ENCODE measurements around the gene RUVBL1.

DNA sequence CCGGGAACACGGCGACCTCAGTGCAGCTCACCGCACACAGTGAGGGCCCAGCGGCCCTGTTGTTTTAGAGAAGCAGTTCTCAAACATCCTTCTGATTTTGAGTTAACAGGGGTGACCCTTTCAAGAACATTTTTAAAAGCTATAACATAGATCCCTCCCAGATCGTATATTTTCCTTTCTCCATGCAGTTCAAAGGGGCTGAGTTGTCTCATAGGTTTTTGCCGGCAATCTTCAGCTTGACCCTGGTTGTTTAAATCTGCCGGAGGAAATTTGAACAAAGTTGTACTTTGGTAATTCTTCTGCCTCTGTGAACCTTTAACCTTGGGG is 44.0 kb upstream of the RUVBL1 start:
- TF ChIP-seq, protein P1, sequence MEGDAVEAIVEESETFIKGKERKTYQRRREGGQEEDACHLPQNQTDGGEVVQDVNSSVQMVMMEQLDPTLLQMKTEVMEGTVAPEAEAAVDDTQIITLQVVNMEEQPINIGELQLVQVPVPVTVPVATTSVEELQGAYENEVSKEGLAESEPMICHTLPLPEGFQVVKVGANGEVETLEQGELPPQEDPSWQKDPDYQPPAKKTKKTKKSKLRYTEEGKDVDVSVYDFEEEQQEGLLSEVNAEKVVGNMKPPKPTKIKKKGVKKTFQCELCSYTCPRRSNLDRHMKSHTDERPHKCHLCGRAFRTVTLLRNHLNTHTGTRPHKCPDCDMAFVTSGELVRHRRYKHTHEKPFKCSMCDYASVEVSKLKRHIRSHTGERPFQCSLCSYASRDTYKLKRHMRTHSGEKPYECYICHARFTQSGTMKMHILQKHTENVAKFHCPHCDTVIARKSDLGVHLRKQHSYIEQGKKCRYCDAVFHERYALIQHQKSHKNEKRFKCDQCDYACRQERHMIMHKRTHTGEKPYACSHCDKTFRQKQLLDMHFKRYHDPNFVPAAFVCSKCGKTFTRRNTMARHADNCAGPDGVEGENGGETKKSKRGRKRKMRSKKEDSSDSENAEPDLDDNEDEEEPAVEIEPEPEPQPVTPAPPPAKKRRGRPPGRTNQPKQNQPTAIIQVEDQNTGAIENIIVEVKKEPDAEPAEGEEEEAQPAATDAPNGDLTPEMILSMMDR (IDR thresholded peaks at IDR 0.05), result no peak
- TF ChIP-seq POLR2A (IDR thresholded peaks at IDR 0.05) (no peak), EP300 (IDR thresholded peaks at IDR 0.05) (no peak)

Data from ovary (tissue), 3 donors.